ENCODE measurements around the gene ECE2.

ECE2 gene

DNA sequence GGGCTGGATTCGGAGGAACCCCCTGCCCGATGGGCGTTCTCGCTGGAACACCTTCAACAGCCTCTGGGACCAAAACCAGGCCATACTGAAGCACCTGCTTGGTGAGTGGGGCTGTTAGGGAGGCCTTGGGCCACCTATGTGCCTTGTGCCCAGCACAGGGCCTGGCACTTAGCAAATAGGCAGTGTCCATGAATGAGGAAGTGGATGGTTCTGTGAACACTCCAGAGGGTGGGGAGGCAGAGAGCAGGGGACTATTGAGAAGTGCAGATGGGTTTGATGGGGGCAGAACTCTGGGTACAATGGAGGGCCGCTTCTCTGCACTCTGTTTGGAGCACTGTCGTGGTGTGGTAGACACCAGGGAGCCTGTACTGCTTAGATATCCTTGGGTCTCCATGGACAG is 1.5 kb downstream of the ECE2 start:
- DNase-seq = no peak

DNA sequence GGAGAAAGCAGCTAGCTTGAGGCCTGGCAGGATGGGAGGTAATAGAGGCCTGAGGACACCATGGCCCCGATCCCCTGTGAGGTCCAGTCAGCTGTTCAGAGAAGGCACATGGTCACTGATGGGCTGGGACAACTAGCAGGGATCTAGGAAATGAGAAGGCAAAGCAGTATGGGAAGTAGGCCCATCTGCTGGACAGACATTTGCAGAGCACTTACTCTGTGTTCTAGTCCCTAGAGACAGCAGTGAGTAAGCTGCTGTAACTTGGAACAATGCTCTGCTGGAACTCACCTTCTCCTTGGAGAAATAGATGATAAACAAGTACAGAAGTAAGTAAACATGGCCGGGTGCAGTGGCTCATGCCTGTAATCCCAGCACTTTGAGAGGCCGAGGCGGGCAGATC is 7.1 kb downstream of the ECE2 start:
- no peak for DNase-seq

DNA sequence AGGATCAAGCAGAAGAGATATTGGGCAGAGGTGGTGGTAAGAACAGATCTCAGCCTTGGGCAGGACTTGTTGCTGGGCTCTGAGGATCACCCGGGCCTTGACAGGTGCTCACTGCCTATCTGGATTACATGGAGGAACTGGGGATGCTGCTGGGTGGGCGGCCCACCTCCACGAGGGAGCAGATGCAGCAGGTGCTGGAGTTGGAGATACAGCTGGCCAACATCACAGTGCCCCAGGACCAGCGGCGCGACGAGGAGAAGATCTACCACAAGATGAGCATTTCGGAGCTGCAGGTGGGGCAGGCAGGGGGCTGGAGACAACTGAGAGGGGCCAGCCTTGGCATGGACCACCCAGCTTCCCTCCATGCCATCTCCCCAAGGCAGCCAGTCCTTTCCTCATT is 7.9 kb downstream of the ECE2 start:
- no peak for DNase-seq

DNA sequence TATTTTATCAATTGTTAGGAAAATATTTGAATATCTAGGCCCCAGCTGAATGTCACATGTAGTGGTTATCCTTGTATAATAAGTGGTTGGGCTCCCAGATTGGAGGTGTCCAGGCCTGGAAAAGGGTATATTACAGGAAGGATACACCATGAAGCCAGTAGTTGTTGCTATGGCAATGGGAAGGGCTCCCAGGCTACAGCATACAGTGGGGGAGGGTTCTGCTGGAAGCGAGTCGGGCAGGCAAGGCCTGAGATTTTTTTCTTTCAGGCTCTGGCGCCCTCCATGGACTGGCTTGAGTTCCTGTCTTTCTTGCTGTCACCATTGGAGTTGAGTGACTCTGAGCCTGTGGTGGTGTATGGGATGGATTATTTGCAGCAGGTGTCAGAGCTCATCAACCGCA is 8.9 kb downstream of the ECE2 start:
- DNase-seq = peak; percentile 71

DNA sequence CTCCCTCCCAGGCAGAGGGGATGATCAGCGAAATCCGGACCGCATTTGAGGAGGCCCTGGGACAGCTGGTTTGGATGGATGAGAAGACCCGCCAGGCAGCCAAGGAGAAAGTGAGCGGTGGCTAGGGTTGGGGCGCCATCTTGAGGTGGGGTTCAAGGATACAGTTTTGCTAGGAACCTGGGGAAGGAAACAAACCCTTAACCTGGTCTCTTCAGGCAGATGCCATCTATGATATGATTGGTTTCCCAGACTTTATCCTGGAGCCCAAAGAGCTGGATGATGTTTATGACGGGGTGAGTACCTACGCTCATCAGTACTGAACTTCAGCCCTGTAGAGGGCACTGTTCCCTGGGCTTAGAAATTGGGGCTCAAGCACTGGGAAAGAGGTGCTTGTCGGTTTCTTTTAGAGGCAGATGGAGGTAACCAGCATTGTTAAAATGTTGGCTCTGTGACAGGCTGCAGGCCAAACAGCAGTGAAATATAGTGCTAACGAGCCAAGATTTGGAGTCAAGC is 13.7 kb downstream of the ECE2 start:
- DNase-seq = peak; percentile 65

DNA sequence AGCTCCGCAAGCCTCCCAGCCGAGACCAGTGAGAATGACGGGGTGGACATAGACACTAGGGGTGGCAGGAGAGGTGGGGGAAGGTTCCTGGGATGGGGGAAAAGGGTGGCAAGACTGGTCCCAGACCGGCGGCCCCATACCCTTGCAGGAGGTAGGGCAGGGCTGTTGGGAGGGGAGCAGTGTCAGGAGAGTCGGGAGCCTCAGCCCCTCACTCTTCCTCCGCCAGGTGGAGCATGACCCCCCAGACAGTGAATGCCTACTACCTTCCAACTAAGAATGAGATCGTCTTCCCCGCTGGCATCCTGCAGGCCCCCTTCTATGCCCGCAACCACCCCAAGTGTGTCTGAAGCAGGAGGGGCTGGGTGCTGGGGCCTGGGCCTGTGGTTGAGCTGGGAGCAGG is 14.5 kb downstream of the ECE2 start:
- DNase-seq = no peak

DNA sequence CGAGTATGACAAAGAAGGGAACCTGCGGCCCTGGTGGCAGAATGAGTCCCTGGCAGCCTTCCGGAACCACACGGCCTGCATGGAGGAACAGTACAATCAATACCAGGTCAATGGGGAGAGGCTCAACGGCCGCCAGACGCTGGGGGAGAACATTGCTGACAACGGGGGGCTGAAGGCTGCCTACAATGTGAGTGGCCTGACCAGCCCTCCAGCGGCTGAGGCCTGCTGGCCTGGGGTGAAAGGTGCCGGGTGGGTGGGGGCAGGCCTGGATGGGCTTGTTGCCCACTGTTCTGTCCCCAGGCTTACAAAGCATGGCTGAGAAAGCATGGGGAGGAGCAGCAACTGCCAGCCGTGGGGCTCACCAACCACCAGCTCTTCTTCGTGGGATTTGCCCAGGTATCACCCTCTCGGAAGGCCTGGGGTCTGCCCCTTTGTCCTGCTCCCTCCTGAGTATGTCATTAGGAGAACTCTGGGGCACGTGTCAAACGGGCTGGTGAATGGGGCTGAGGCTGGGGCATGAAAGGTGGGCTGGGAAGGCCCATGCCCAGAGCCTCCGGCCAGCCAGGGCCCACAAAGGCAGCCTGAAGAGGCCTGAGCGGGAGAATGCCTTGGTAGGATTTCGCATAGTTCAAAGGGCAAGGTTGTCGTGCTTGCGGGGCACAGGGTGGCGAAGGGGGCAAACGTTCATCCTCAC is 15.4 kb downstream of the ECE2 start:
- DNase-seq = no peak

DNA sequence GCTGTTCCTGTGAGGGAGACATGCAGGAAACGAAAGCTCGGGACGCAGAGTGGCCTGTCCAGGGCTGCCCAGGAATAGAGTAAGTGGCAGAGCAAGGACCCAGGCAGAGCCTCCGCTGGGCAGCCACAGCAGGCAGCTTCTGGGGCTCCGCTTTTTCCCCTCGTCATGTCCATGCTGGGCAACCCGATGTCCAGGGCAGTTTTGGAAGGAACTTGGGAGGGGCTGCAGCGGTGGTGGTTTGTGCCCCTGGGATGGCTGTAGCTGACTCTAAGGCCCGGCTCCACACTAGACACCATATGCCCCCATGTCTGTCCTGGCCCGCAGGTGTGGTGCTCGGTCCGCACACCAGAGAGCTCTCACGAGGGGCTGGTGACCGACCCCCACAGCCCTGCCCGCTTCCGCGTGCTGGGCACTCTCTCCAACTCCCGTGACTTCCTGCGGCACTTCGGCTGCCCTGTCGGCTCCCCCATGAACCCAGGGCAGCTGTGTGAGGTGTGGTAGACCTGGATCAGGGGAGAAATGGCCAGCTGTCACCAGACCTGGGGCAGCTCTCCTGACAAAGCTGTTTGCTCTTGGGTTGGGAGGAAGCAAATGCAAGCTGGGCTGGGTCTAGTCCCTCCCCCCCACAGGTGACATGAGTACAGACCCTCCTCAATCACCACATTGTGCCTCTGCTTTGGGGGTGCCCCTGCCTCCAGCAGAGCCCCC is 16.1 kb downstream of the ECE2 start:
- DNase-seq = no peak

DNA sequence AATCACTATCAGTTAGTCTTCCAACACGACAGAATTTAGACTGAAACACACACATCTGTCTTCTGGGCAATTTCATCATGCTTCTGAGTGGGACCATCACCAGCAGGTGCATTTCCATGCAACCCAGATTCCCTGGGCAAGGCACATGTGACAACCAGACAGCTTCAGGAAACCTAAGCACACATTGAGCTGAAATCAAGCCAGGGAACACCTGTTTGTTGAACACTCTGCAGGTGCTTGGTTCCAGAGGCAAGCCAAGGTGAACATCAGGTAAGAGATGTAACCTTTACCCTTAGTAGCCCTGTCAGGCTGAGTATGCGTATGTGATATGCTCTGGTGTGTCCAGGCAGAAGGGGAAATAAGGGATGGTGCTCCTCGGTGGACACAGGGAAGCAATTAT is 19.9 kb downstream of the ECE2 start:
- DNase-seq = no peak

DNA sequence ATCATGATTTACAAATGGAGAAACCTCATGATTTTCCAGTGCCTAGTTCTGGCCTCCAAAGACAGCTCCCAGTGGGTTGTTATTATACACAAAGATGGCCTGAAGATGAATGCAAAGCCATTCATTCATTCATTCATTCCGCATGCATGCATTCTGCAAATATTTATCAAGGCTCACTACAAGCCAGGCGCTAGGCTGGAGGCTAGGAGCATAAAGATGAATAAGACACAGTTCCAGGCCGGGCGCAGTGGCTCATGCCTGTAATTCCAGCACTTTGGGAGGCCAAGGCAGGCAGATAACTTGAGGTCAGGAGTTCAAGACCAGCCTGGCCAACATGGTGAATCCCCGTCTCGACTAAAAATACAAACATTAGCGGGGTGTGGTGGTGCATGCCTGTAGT is 20.8 kb downstream of the ECE2 start:
- DNase-seq = no peak

DNA sequence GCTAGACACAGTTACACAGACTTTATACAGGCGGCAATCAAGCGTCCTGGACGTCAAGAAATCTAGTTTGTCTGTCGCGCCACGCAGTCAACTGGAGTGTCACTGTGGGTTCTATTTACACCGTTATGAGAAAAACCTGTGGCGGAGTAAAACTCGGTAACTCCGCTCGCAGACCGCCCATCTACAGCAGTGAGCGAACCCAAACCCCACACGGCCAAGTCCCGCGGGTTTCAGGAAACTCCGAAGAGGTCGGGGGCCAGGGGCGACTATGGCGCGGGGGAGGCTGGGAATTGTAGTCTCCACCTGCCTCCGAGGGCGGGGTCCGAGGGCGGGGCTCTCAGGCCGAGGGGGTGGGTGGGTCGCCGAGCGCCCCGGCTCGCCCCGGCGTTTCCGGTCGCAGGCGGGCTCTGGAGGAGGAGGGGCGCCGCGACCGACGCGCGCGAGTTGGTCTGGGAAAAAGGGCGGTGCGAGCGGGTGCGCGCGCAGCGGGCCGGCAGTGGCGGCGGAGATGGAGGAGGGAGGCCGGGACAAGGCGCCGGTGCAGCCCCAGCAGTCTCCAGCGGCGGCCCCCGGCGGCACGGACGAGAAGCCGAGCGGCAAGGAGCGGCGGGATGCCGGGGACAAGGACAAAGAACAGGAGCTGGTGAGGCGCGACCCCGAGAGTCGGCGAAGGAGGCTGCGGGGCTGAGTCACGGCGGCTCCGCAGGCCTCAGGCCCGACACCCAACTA is 23.1 kb downstream of the ECE2 start, which contains the start of gene PSMD2:
Gene PSMD2 (plus strand): TSS at position 483 of the 729 bp plus-strand sequence. CDS start 26 bp downstream, at position 509.
- DNase-seq = peak; percentile 97

DNA sequence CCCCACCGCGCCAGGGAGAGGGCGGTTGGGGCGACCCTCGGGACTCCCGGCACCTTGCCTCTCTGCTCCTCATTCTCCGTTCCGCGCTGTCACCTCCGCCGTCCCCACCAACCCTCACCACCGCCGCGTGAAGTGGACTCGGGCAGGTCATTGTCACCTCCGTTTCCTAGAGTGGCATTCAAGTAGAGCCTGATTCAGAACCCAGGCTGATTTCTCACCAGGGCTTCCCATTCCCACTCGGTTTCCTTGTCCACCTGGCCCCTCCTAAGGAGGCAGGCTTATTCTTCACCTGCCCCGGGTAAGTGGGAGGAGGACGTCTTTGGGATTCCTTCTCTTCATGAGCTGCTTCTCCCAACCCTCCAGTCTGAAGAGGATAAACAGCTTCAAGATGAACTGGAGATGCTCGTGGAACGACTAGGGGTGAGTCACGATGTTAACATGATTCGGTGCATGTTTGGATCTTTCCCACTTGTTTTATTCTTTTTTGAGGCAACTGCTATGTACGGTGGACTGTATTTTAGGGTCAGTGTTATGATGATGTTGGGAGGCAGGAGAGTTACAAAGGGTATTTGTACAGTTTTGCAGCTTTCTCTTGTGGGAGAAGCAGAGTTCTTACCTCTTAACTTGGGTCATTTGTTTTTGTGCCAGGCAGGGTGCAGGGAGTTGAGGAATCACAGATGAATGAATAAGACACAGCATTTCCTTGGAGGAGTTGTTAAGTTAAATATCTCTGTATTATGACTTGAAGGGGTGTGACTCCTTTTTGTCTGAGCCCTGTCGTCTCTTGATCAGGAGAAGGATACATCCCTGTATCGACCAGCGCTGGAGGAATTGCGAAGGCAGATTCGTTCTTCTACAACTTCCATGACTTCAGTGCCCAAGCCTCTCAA is 23.9 kb downstream of the ECE2 start:
- DNase-seq = peak; percentile 61

DNA sequence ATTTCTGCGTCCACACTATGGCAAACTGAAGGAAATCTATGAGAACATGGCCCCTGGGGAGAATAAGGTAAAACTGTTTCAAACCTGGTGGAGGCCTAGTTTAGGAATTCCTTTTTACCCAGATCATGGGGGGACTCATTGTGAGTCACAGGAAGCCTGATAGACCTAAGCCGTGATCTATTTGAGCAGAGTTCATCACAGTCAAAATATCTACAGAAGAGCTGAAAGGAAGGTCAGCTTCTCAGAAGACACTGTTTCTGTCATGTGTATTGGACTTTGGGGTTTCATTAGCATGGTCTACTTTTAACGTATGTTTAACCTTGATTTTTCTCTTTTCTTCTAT is 24.5 kb downstream of the ECE2 start:
- DNase-seq = peak; percentile 83

DNA sequence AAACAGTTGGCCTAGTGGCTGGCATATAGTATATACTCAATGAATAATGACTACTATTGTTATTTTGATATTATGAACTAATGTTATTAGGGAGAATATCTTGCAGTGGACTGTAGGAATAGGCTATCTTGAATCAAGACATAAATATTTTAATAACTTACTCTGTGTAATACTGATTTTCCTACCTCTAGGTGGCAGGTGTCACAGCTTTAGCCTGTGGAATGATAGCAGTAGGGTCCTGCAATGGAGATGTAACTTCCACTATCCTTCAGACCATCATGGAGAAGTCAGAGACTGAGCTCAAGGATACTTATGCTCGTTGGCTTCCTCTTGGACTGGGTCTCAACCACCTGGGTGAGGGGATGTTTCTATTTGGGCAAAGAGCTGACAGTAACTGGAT is 29.8 kb downstream of the ECE2 start:
- DNase-seq = peak; percentile 28

DNA sequence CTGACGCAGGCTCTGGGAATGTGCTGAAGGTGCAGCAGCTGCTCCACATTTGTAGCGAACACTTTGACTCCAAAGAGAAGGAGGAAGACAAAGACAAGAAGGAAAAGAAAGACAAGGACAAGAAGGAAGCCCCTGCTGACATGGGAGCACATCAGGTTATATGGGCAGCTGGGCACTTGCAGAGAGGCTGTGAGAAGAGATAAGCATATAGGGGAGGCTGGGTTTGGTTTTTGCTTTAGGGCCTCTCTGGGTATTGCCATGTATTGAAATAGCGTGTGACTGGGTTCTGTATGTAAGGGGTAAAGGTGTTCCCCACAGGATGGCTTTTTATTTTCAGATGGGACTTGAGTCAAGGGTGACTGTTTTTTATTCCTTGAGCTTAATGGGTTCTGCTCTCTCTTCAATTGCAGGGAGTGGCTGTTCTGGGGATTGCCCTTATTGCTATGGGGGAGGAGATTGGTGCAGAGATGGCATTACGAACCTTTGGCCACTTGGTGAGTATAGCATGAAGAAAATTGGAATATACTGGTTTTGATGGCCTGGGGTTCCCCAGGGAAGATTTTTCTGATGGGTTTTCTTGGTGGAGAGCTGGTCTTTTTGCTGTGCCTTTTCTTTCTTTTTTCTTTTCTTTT is 30.6 kb downstream of the ECE2 start:
- DNase-seq = no peak

DNA sequence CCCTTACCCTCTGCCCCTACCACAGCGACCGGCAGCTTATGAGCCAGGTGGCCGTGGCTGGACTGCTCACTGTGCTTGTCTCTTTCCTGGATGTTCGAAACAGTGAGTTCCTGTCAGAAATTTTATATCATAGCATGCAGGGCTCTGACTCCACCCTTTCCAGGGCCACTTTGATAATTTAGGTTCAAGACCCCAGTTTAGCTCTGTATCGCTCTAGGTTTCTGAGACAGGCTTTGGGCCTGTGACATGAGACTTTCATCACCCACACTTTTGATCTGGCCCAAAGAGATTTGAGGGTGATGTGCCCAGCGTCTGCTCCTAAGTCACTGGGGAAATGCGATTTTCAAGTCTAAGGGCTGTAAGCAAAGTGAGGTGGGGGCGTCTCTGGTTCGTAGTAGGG is 32.1 kb downstream of the ECE2 start:
- no peak for DNase-seq

DNA sequence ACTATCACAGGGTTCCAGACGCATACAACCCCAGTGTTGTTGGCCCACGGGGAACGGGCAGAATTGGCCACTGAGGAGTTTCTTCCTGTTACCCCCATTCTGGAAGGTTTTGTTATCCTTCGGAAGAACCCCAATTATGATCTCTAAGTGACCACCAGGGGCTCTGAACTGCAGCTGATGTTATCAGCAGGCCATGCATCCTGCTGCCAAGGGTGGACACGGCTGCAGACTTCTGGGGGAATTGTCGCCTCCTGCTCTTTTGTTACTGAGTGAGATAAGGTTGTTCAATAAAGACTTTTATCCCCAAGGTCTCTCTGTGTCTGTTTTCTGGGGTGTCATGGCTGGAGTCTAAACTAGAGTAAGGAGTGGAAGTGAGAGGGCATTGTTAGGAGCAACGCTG is 32.9 kb downstream of the ECE2 start:
- no peak for DNase-seq

DNA sequence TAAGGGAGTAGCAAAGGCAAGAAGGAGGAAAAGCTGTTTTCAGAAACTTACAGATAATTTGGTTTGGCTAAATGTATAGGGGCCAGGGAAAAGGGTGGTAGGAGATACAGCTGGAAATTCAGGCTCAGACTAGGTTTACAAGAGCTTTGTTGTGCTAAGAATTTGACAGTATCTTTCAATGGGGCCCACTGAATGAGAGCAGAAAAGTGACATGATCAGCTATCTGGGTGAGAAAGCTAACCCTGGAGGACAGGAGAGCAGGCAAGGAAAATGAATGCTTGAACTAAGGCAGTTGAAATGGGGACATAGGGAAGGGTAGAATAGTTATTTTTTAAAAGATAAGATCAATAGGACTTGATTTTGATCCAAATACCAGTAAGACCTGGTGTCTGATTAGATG is 35.8 kb downstream of the ECE2 start:
- no peak for DNase-seq

DNA sequence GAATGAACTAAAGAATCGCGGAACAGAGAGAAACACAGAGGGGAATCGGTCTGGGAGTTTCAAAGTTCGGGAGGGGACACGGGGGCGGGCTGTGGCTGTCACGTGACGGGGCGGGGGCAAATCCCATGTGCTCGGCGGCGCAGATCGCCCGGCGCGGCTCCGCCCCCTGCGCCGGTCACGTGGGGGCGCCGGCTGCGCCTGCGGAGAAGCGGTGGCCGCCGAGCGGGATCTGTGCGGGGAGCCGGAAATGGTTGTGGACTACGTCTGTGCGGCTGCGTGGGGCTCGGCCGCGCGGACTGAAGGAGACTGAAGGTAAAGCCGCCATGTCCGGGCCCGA is 38.5 kb downstream of the ECE2 start, which contains the start of gene EIF4G1:
Gene EIF4G1 (plus strand): TSS at position 244 of the 337 bp plus-strand sequence. CDS start 1,191 bp downstream, outside the sequence.
- peak; percentile 92 for DNase-seq

DNA sequence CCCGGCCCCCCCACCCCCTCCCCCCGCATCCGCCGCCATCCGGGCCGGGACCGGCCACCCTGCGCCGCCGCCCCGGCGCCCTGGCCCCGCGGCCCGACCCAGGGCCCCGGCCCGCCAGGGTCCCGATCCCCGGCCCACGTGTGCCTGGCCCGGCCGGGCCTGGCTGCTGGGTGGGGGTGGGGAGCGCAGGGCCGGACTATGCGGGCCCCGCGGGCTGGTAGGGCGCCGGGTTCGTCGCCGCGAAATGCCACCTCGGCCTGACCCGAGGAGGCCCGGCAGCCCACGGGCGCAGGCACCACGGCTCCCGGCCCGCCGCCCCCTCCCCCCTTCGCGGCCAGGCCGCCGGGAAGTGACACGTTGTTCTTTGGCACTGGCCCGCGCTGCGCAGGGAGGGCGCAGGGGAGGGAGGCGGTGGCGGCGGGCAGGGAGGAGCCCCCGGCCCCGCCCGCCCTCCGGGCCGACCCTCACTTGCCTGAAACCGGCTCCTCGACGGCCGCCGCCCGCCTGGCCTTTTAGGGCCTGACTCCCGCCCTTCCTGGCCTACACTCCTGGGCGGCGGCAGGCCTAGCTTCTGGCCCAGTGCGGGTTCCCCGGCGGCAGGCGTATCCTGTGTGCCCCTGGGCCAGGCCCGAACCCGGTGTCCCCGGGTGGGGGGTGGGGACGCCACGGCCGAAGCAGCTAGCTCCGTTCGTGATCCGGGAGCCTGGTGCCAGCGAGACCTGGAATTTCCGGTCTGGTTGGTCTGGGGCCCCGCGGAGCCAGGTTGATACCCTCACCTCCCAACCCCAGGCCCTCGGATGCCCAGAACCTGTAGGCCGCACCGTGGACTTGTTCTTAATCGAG is 39.1 kb downstream of the ECE2 start:
- DNase-seq = peak; percentile 66

DNA sequence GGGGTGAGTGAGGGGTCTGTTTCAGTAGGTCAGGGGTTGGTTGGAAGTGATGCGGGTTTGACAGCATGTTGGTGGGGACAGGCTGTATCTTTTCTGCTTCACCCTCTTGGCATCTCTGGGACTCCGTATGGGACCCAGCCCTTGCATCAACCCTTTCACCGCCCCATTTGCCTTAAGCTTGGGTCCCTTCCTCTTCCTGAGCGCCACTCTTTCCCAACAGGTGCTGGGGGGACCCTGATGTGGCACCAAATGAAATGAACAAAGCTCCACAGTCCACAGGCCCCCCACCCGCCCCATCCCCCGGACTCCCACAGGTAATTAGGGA is 39.7 kb downstream of the ECE2 start:
- DNase-seq = no peak

Measured in EL (cell line).